Measurements from ENCODE around the gene ADAMTS8.
"Not testable (repeated sequence)": the region's sequence is repeated elsewhere in the genome, so short reads cannot be mapped to it uniquely, and the experiment has no call there.

ADAMTS8 gene

DNA sequence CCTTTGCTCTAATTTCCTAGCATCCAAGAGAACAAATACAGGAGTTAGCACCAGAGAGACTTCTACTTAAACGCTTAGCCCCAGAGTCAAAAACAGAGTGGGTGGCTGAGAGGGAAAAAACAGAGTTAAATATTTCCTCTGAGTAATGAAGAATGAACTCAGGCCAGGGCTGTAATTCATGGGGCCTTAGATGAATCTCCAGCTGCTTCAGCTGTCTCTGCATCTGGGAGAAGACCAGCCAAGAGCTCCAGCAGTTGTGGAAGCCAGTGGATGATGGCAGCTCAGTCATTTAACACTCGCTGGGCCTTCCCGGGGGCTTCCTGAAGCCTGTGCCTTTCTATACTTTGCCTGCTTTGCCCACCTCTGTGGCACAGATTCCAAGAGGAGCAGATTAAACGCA is 14.3 kb upstream of the ADAMTS8 start:
- Histone ChIP-seq H3K4me3 (ENCODE audit: insufficient read length, low read depth) (no peak overlapping the region), H3K9me3 (ENCODE audit: insufficient read depth, low read length) (no peaks in the 10 kb centered on the region), H3K27me3 (ENCODE audit: insufficient read depth, insufficient read length) (peaks cover 21% of the 10 kb centered on the region), H3K9ac (ENCODE audit: insufficient read length, low read depth) (no peak overlapping the region), H3K36me3 (ENCODE audit: insufficient read depth, insufficient read length, low read length) (no peaks in the 10 kb centered on the region), H3K4me1 (ENCODE audit: insufficient read depth, insufficient read length) (no peaks in the 10 kb centered on the region)
- TF ChIP-seq YY1 (IDR thresholded peaks at IDR 0.05; ENCODE audit: insufficient read depth, insufficient read length) (no peak), SUZ12 (IDR thresholded peaks at IDR 0.05; ENCODE audit: extremely low read depth, insufficient read depth, insufficient read length) (no peak), ZNF274 (IDR thresholded peaks at IDR 0.05; ENCODE audit: low read depth, low read length) (no peak)
- DNase-seq (ENCODE audit: low read depth, low spot score): no peak

DNA sequence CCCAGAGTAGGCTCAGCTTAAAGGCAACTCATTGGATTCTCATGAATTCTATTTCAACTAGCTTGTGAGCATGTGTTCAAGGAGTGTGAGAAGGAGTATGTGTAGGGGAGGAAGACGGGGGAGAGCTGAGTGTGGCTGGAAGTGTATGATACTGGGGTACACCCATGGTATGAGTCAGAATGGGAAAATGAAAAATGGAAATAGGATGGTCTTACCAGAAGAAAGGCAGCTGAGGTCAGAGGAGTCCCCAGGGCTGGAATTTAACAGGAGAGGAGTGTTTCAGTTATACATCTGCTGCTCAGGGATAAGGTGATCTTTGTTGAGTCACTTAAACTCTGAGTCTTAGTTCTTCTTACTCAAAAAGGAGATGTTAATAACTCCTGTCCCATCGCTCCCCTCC is 13.3 kb upstream of the ADAMTS8 start:
- no peaks in the 10 kb centered on the region for H3K9me3 ChIP-seq (ENCODE audit: insufficient read depth, low read length)
- no peak overlapping the region for H3K4me3 ChIP-seq (ENCODE audit: insufficient read length, low read depth)
- H3K9ac ChIP-seq (ENCODE audit: insufficient read length, low read depth): no peak overlapping the region
- TF ChIP-seq ZNF274 (IDR thresholded peaks at IDR 0.05; ENCODE audit: low read depth, low read length) (no peak), YY1 (IDR thresholded peaks at IDR 0.05; ENCODE audit: insufficient read depth, insufficient read length) (no peak), SUZ12 (IDR thresholded peaks at IDR 0.05; ENCODE audit: extremely low read depth, insufficient read depth, insufficient read length) (no peak)
- no peak for DNase-seq (ENCODE audit: low read depth, low spot score)
- no peaks in the 10 kb centered on the region for H3K4me1 ChIP-seq (ENCODE audit: insufficient read depth, insufficient read length)
- H3K36me3 ChIP-seq (ENCODE audit: insufficient read depth, insufficient read length, low read length): no peaks in the 10 kb centered on the region
- H3K27me3 ChIP-seq (ENCODE audit: insufficient read depth, insufficient read length): peaks cover 15% of the 10 kb centered on the region

DNA sequence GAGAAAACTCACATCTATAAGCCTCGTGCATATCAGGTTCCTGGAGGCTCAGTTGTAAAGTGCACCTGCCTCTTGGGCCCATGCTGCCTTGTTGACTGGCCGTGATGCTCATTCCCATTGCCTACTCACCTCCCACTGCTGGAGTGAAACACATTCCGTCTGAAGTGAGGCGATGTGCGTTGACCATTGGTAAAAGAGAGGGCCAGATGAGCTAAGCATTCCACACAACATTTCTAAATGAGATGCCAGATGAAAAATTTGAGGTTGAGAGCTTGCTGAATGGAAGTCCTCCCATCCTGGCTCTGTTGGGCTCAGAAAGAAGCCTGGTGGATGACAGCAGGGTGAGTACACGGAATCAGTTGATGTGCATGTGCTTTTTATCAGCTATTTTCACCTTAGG is 11.5 kb upstream of the ADAMTS8 start:
- no peak for DNase-seq (ENCODE audit: low read depth, low spot score)
- Histone ChIP-seq H3K4me3 (ENCODE audit: insufficient read length, low read depth) (no peak overlapping the region), H3K9ac (ENCODE audit: insufficient read length, low read depth) (no peak overlapping the region), H3K36me3 (ENCODE audit: insufficient read depth, insufficient read length, low read length) (no peaks in the 10 kb centered on the region), H3K27me3 (ENCODE audit: insufficient read depth, insufficient read length) (peaks cover 4% of the 10 kb centered on the region), H3K4me1 (ENCODE audit: insufficient read depth, insufficient read length) (no peaks in the 10 kb centered on the region), H3K9me3 (ENCODE audit: insufficient read depth, low read length) (no peaks in the 10 kb centered on the region)
- TF ChIP-seq YY1 (IDR thresholded peaks at IDR 0.05; ENCODE audit: insufficient read depth, insufficient read length): no peak
- TF ChIP-seq ZNF274 (IDR thresholded peaks at IDR 0.05; ENCODE audit: low read depth, low read length): no peak
- TF ChIP-seq SUZ12 (IDR thresholded peaks at IDR 0.05; ENCODE audit: extremely low read depth, insufficient read depth, insufficient read length): no peak

DNA sequence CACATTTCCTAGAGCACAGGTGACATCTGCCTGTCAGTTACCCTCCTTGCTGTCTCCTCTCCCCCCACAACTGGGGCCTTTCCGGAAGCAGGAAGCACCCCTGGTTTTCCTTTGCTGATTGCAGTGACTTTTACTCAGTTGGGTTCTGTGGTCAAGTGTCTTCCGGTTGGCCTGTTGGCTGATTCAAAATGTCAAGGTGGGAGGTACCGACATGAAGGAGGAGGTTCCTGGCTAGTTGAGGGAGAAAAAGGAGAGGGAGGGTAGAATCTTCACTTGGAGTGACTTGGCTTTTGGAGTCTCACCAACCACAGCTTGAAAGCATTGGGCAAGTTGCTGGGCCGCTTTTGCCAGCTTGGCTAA is 10.7 kb upstream of the ADAMTS8 start:
- Histone ChIP-seq H3K9me3 (ENCODE audit: insufficient read depth, low read length) (no peaks in the 10 kb centered on the region), H3K9ac (ENCODE audit: insufficient read length, low read depth) (no peak overlapping the region), H3K36me3 (ENCODE audit: insufficient read depth, insufficient read length, low read length) (no peaks in the 10 kb centered on the region), H3K4me3 (ENCODE audit: insufficient read length, low read depth) (no peak overlapping the region), H3K4me1 (ENCODE audit: insufficient read depth, insufficient read length) (no peaks in the 10 kb centered on the region), H3K27me3 (ENCODE audit: insufficient read depth, insufficient read length) (peaks cover 4% of the 10 kb centered on the region)
- DNase-seq (ENCODE audit: low read depth, low spot score): no peak
- TF ChIP-seq YY1 (IDR thresholded peaks at IDR 0.05; ENCODE audit: insufficient read depth, insufficient read length): no peak
- no peak for TF ChIP-seq ZNF274 (IDR thresholded peaks at IDR 0.05; ENCODE audit: low read depth, low read length)
- TF ChIP-seq SUZ12 (IDR thresholded peaks at IDR 0.05; ENCODE audit: extremely low read depth, insufficient read depth, insufficient read length): no peak

DNA sequence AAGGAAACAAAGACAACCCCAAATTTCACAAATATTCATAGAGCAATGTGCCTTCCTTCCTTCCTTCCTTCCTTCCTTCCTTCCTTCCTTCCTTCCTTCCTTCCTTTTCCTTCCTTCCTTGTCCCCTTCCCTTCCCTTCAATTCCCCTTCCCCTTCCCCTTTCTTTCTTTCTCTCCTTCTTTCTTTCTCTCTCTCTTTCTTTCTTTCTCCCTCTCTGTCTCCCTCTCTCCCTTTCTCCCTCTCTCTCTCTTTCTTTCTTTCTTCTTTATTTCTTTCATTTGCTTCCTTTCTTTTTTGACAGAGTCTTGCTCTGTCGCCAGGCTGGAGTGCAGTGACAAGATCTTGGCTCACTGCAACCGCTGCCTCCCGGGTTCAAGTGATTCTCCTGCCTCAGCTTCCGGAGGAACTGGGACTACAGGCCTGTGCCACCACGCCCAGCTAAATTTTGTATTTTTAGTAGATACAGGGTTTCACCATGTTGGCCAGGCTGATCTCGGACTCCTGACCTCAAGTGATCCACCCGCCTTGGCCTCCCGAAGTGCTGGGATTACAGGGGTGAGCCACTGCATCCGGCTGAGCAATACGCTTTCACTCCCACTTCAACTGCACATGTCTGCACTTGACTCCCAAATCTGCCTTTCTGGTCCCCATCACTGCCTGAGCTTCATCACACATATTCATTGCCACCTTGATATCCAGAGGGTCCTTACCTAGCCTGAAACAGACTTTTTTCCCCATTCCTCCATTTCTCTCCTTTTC is 10.2 kb upstream of the ADAMTS8 start:
- not testable (repeated sequence) for H3K27me3 ChIP-seq (ENCODE audit: insufficient read depth, insufficient read length); H3K4me3 ChIP-seq (ENCODE audit: insufficient read length, low read depth); H3K4me1 ChIP-seq (ENCODE audit: insufficient read depth, insufficient read length); DNase-seq (ENCODE audit: low read depth, low spot score); H3K36me3 ChIP-seq (ENCODE audit: insufficient read depth, insufficient read length, low read length); H3K9ac ChIP-seq (ENCODE audit: insufficient read length, low read depth); H3K9me3 ChIP-seq (ENCODE audit: insufficient read depth, low read length)

DNA sequence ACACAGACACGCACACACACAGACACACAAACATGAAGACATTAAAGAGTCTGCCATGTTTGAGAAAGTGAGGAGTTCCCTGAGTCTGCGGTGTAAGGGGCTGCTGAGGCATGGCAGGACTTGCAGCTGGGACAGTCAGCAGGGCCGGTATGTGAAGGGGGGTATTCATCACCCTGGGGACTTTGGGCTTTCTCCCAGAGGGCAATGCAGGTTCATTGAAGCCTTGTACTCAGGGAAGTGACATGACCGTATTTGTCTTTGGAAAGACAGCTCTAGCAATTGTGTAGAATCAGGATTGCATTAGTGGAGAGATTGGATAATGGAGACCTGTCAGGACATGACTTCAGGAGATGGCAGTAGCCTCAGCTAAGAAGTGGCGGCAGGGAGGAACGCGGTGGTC is 9.4 kb upstream of the ADAMTS8 start:
- no peak for DNase-seq (ENCODE audit: low read depth, low spot score)
- H3K9ac ChIP-seq (ENCODE audit: insufficient read length, low read depth): no peak overlapping the region
- H3K4me1 ChIP-seq (ENCODE audit: insufficient read depth, insufficient read length): no peaks in the 10 kb centered on the region

DNA sequence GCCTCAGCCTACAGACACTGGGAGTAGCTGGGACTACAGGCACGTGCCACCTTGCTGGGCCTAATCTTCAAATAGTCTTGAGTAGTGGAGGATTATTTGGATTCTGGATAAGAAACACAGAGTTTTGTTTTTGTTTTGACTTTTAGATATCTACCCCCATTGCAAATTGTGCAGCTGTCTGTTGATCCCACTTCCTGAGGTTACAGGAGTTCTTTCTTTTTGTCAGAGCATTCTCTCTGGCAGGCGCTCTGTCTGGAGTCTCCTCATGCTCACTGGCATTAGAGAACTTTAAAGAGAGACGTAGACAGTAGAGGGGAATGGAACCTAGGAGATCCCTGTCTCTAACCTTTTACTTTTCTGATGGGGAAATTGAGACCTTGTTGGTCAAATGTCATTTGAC is 7.8 kb upstream of the ADAMTS8 start:
- Histone ChIP-seq H3K36me3 (ENCODE audit: insufficient read depth, insufficient read length, low read length) (no peaks in the 10 kb centered on the region), H3K4me1 (ENCODE audit: insufficient read depth, insufficient read length) (no peaks in the 10 kb centered on the region), H3K4me3 (ENCODE audit: insufficient read length, low read depth) (no peak overlapping the region), H3K9me3 (ENCODE audit: insufficient read depth, low read length) (no peaks in the 10 kb centered on the region), H3K27me3 (ENCODE audit: insufficient read depth, insufficient read length) (peaks cover 4% of the 10 kb centered on the region), H3K9ac (ENCODE audit: insufficient read length, low read depth) (no peak overlapping the region)
- TF ChIP-seq ZNF274 (IDR thresholded peaks at IDR 0.05; ENCODE audit: low read depth, low read length) (no peak), SUZ12 (IDR thresholded peaks at IDR 0.05; ENCODE audit: extremely low read depth, insufficient read depth, insufficient read length) (no peak), YY1 (IDR thresholded peaks at IDR 0.05; ENCODE audit: insufficient read depth, insufficient read length) (no peak)
- no peak for DNase-seq (ENCODE audit: low read depth, low spot score)

More for the DNA sequence above, 9.4 kb upstream of the ADAMTS8 start:
- peaks cover 4% of the 10 kb centered on the region for H3K27me3 ChIP-seq (ENCODE audit: insufficient read depth, insufficient read length)
- TF ChIP-seq ZNF274 (IDR thresholded peaks at IDR 0.05; ENCODE audit: low read depth, low read length) (no peak), SUZ12 (IDR thresholded peaks at IDR 0.05; ENCODE audit: extremely low read depth, insufficient read depth, insufficient read length) (no peak), YY1 (IDR thresholded peaks at IDR 0.05; ENCODE audit: insufficient read depth, insufficient read length) (no peak)
- no peak overlapping the region for H3K4me3 ChIP-seq (ENCODE audit: insufficient read length, low read depth)
- H3K36me3 ChIP-seq (ENCODE audit: insufficient read depth, insufficient read length, low read length): no peaks in the 10 kb centered on the region
- H3K9me3 ChIP-seq (ENCODE audit: insufficient read depth, low read length): no peaks in the 10 kb centered on the region
